HepG2 (cell line): ENCODE results near the gene TAS1R3. TPM values are rescaled to one million over a fixed set of nuclear protein-coding genes. Genes with fewer than 3 reads are reported as not detected.

Experiments
- AGO1 ChIP-seq: fragments of 200-400 bp; formaldehyde crosslinking; IDR thresholded peaks from 2 replicates; pipeline ENCODE4 v1.6.1; 2017; ENCODE audit warnings: mild to moderate bottlenecking, low read depth, low read length, moderate library complexity; ENCODE audit not compliant: poor library complexity, severe bottlenecking
- ATF7-NPFF ChIP-seq: sonication (generic); formaldehyde crosslinking; IDR thresholded peaks from 2 replicates; pipeline ENCODE4 v1.8.1; 2023; ENCODE audit warnings: mild to moderate bottlenecking, low read depth, missing genetic modification reagents, moderate library complexity
- ATRX ChIP-seq: sonication (generic); formaldehyde crosslinking; IDR thresholded peaks from 2 replicates; pipeline ENCODE4 v1.4.0; 2020; ENCODE audit warnings: missing genetic modification reagents, borderline replicate concordance
- ESRRA ChIP-seq: sonication (generic); formaldehyde crosslinking; IDR thresholded peaks from 2 replicates; pipeline ENCODE4 v1.5.1; 2020; ENCODE audit warnings: mild to moderate bottlenecking, low read depth, missing genetic modification reagents
- HNRNPL ChIP-seq: fragments of 200-400 bp; formaldehyde crosslinking; IDR thresholded peaks from 2 replicates; pipeline ENCODE4 v1.6.1; 2017; ENCODE audit warnings: mild to moderate bottlenecking, low read depth, low read length
- IRX3 ChIP-seq: sonication (generic); formaldehyde crosslinking; IDR thresholded peaks from 2 replicates; pipeline ENCODE4 v1.8.1; 2023; ENCODE audit warnings: mild to moderate bottlenecking, low read depth, missing genetic modification reagents, borderline replicate concordance
- MAF1 ChIP-seq: sonication (generic); formaldehyde crosslinking; IDR thresholded peaks from 2 replicates; pipeline ENCODE4 v1.5.0; 2020; ENCODE audit warnings: missing genetic modification reagents, borderline replicate concordance
- MED8 ChIP-seq: sonication (generic); formaldehyde crosslinking; IDR thresholded peaks from 2 replicates; pipeline ENCODE4 v1.8.1; 2023; ENCODE audit warnings: mild to moderate bottlenecking, missing genetic modification reagents; ENCODE audit not compliant: insufficient replicate concordance
- MIER2 ChIP-seq: IDR thresholded peaks from 2 replicates; pipeline ENCODE4 v1.6.1; 2016; ENCODE audit warnings: missing biosample characterization, missing genetic modification reagents
- NCOA1 ChIP-seq: sonication (generic); formaldehyde crosslinking; IDR thresholded peaks from 2 replicates; pipeline ENCODE4 v1.9.0; 2021; ENCODE audit warnings: missing genetic modification reagents
- SMAD1 ChIP-seq: sonication (generic); formaldehyde crosslinking; IDR thresholded peaks from 2 replicates; pipeline ENCODE4 v1.4.0; 2020; ENCODE audit warnings: missing genetic modification reagents, low read depth, mild to moderate bottlenecking, borderline replicate concordance
- TERF1 ChIP-seq: sonication (generic); formaldehyde crosslinking; IDR thresholded peaks from 2 replicates; pipeline ENCODE4 v1.8.0; 2022; ENCODE audit warnings: mild to moderate bottlenecking, missing genetic modification reagents, moderate library complexity
- THAP8 ChIP-seq: sonication (generic); formaldehyde crosslinking; IDR thresholded peaks from 2 replicates; pipeline ENCODE4 v1.5.1; 2020; ENCODE audit warnings: missing genetic modification reagents, mild to moderate bottlenecking, borderline replicate concordance
- THRA ChIP-seq: sonication (generic); formaldehyde crosslinking; IDR thresholded peaks from 2 replicates; pipeline ENCODE4 v1.4.0; 2020; ENCODE audit warnings: missing genetic modification reagents, borderline replicate concordance
- UBTF ChIP-seq: sonication (generic); formaldehyde crosslinking; IDR thresholded peaks from 2 replicates; pipeline ENCODE4 v1.4.0; 2020; ENCODE audit warnings: mild to moderate bottlenecking, missing genetic modification reagents
- XRCC5 ChIP-seq: fragments of 200-400 bp; formaldehyde crosslinking; optimal IDR thresholded peaks from 2 replicates; pipeline ENCODE3; 2017; ENCODE audit warnings: mild to moderate bottlenecking, low read length
- ZBTB2 ChIP-seq: sonication (generic); formaldehyde crosslinking; IDR thresholded peaks from 2 replicates; pipeline ENCODE4 v1.8.0; 2022; ENCODE audit warnings: low read depth, missing genetic modification reagents
- ZFP36 ChIP-seq: fragments of 150-350 bp; IDR thresholded peaks from 2 replicates; pipeline ENCODE4 v1.6.1; 2018; ENCODE audit warnings: borderline replicate concordance, low read length, low read depth; ENCODE audit not compliant: partially characterized antibody
- ZNF564 ChIP-seq: sonication (generic); formaldehyde crosslinking; IDR thresholded peaks from 2 replicates; pipeline ENCODE4 v1.8.1; 2023; ENCODE audit warnings: mild to moderate bottlenecking, missing genetic modification reagents
- ZNF691 ChIP-seq: sonication (generic); formaldehyde crosslinking; IDR thresholded peaks from 2 replicates; pipeline ENCODE4 v1.4.0; 2020; ENCODE audit warnings: missing genetic modification reagents, low read depth, mild to moderate bottlenecking, borderline replicate concordance
- ZNF749 ChIP-seq: sonication (generic); formaldehyde crosslinking; IDR thresholded peaks from 2 replicates; pipeline ENCODE4 v1.8.0; 2022; ENCODE audit warnings: mild to moderate bottlenecking, missing genetic modification reagents, moderate library complexity, borderline replicate concordance
- polyA plus RNA-seq, 8 experiments: library from polyadenylated mRNA; depleted of rRNA in 3 of 8; stranded (reverse) in 7 of 8; unstranded in 1 of 8; fragments of >200 nt; fragmentation: Illumina TruSeq in 4 of 8; extraction: Trizol in 4 of 8; gene quantifications; 2 replicates each; pipeline versions ENCODE4 v1.2.1 to v1.2.3, GENCODE V29; 2011 to 2016; ENCODE audit warnings: low read depth in 4 of 8, missing spikeins in 1 of 8, mixed read lengths in 1 of 8; ENCODE audit not compliant: insufficient read depth in 1 of 8
- total RNA-seq, 5 experiments: library from RNA; depleted of rRNA; stranded (reverse); fragments of >200 nt; fragmentation: Illumina TruSeq; extraction: Trizol; gene quantifications; 2 replicates each; pipeline ENCODE4 v1.2.3, GENCODE V29; 2016; ENCODE audit warnings: low read depth in 1 of 5

Gene TAS1R3
- total and polyA plus RNA-seq, 2 of the 13 experiments (the other 11 are each of a cell fraction or from before 2014, with no cell fraction given): 0.13 to 0.15 TPM

GRCh38 chr1:1345860-1346500 is 14.9 kb downstream of the TAS1R3 start (continued):
- TF ChIP-seq ZBTB2 (CRISPR knock-in tag) (no peak), IRX3 (no peak), SMAD1 (CRISPR knock-in tag) (no peak), ESRRA (no peak), XRCC5 (no peak), ATF7-NPFF (CRISPR knock-in tag) (no peak), ZNF691 (CRISPR knock-in tag) (no peak), TERF1 (no peak), MIER2 (CRISPR knock-in tag) (no peak), AGO1 (no peak), HNRNPL (0 out of 2 replicates have a peak, but pooled peaks have one; percentile 7), MAF1 (CRISPR knock-in tag) (no peak), ZNF564 (CRISPR knock-in tag) (no peak), THRA (CRISPR knock-in tag) (no peak), ZNF749 (CRISPR knock-in tag) (no peak), NCOA1 (CRISPR knock-in tag) (no peak), UBTF (CRISPR knock-in tag) (no peak), THAP8 (no peak), ZFP36 (no peak), ATRX (CRISPR knock-in tag) (no peak), MED8 (CRISPR knock-in tag) (no peak)
